GM19238 (cell line): Measurements from ENCODE around the gene CD2.

Experiments
- DNase-seq: peaks from one replicate; pipeline ENCODE4 v3.0.0; 2011; ENCODE audit warnings: low spot score; ENCODE audit not compliant: insufficient read length

The CD2 gene

GRCh38 chr1:116754198-116754977, at the start of gene CD2:
TSS of gene CD2 (plus strand) at chr1:116754430. CDS start at chr1:116754493, 63 bp downstream.
- no peak for DNase-seq

GRCh38 chr1:116706123-116706522, 48.1 kb upstream of the CD2 start:
- DNase-seq, result no peak

GRCh38 chr1:116706841-116707240, 47.4 kb upstream of the CD2 start:
- DNase-seq, result no peak

- DNase-seq, result no peak
Measured at GRCh38 chr1:116708255-116708900, 45.9 kb upstream of the CD2 start.

GRCh38 chr1:116709666-116710167, 44.5 kb upstream of the CD2 start:
- DNase-seq, result no peak

GRCh38 chr1:116710420-116711262, 43.6 kb upstream of the CD2 start:
- no peak for DNase-seq

- DNase-seq, result no peak
Measured at GRCh38 chr1:116711263-116711840, 42.9 kb upstream of the CD2 start.

- no peak for DNase-seq
Measured at GRCh38 chr1:116712510-116712909, 41.7 kb upstream of the CD2 start.

GRCh38 chr1:116713474-116713873, 40.8 kb upstream of the CD2 start:
- DNase-seq, result no peak

- no peak for DNase-seq
Measured at GRCh38 chr1:116716391-116716790, 37.8 kb upstream of the CD2 start.

- DNase-seq, result no peak
Measured at GRCh38 chr1:116717318-116717717, 36.9 kb upstream of the CD2 start.

- no peak for DNase-seq
Measured at GRCh38 chr1:116720364-116721038, 33.7 kb upstream of the CD2 start.

GRCh38 chr1:116721039-116721405, 33.2 kb upstream of the CD2 start:
- DNase-seq, result no peak

- no peak for DNase-seq
Measured at GRCh38 chr1:116721451-116722007, 32.7 kb upstream of the CD2 start.

GRCh38 chr1:116722016-116722838, 32.0 kb upstream of the CD2 start:
- no peak for DNase-seq

- DNase-seq, result no peak
Measured at GRCh38 chr1:116724765-116725375, 29.4 kb upstream of the CD2 start.

GRCh38 chr1:116725798-116726197, 28.4 kb upstream of the CD2 start:
- no peak for DNase-seq

- no peak for DNase-seq
Measured at GRCh38 chr1:116726872-116727820, 27.1 kb upstream of the CD2 start.
